Anterior cingulate cortex (tissue), 58 donors: ENCODE results near the gene GPR17.

ENCODE experiments used
- DNase-seq, 58 donors: peaks; one replicate each; lab custom pipeline; 2025; lab: John Stamatoyannopoulos, UW

GPR17 gene

GRCh38 chr2:127612111-127612822 is 33.7 kb upstream of the GPR17 start:
- DNase-seq: no peak

GRCh38 chr2:127614246-127614645 is 31.7 kb upstream of the GPR17 start:
- DNase-seq: no peak

GRCh38 chr2:127614731-127615130 is 31.2 kb upstream of the GPR17 start:
- DNase-seq: no peak

- DNase-seq: no peak
Measured at GRCh38 chr2:127615511-127616166, 30.3 kb upstream of the GPR17 start.

- no peak for DNase-seq
Measured at GRCh38 chr2:127618551-127619202, 27.3 kb upstream of the GPR17 start.

- no peak for DNase-seq
Measured at GRCh38 chr2:127619203-127619590, 26.8 kb upstream of the GPR17 start.

GRCh38 chr2:127619877-127620705 is 25.9 kb upstream of the GPR17 start:
- DNase-seq: no peak

- no peak for DNase-seq
Measured at GRCh38 chr2:127620866-127621265, 25.1 kb upstream of the GPR17 start.

GRCh38 chr2:127621981-127622431 is 23.9 kb upstream of the GPR17 start:
- no peak for DNase-seq

GRCh38 chr2:127622561-127623387 is 23.2 kb upstream of the GPR17 start:
- DNase-seq: no peak

- DNase-seq: no peak
Measured at GRCh38 chr2:127623388-127624319, 22.3 kb upstream of the GPR17 start.

GRCh38 chr2:127624320-127624755 is 21.6 kb upstream of the GPR17 start:
- no peak for DNase-seq

GRCh38 chr2:127624756-127625571 is 21.0 kb upstream of the GPR17 start:
- DNase-seq: no peak

- DNase-seq: no peak
Measured at GRCh38 chr2:127625572-127625951, 20.4 kb upstream of the GPR17 start.

GRCh38 chr2:127626175-127626574 is 19.8 kb upstream of the GPR17 start:
- DNase-seq: no peak

GRCh38 chr2:127626917-127627739 is 18.8 kb upstream of the GPR17 start:
- no peak for DNase-seq
